H9 (cell line): ENCODE data around the gene INHBB. TPM values are rescaled to one million over a fixed set of nuclear protein-coding genes. Genes with fewer than 3 reads are reported as not detected.

Experiments
- DNase-seq: peaks from one replicate; pipeline ENCODE4 v3.0.0-alpha.2; 2017
- H2AFZ ChIP-seq: one replicate; pipeline ENCODE4 v1.6.1; 2013; ENCODE audit warnings: mild to moderate bottlenecking, low read length, control low read depth, moderate library complexity
- H2AK5ac ChIP-seq: 2 replicates; pipeline ENCODE4 v1.6.1; 2013; ENCODE audit warnings: low read length, control low read depth, mixed read lengths; ENCODE audit not compliant: insufficient read length
- H2BK120ac ChIP-seq: one replicate; pipeline ENCODE4 v1.6.1; 2013; ENCODE audit warnings: low read depth, mild to moderate bottlenecking, low read length, control low read depth, inconsistent platforms; ENCODE audit not compliant: poor library complexity, severe bottlenecking
- H2BK12ac ChIP-seq: 2 replicates; pipeline ENCODE4 v1.6.1; 2013; ENCODE audit warnings: low read length, control low read depth, mixed read lengths, low read depth; ENCODE audit not compliant: insufficient read length
- H2BK15ac ChIP-seq: 2 replicates; pipeline ENCODE4 v1.6.1; 2013; ENCODE audit warnings: low read depth, low read length, control low read depth
- H2BK20ac ChIP-seq: one replicate; pipeline ENCODE4 v1.6.1; 2013; ENCODE audit warnings: low read depth, mild to moderate bottlenecking, low read length, control low read depth, inconsistent platforms; ENCODE audit not compliant: poor library complexity, severe bottlenecking
- H2BK5ac ChIP-seq: 2 replicates; pipeline ENCODE4 v1.6.1; 2013; ENCODE audit warnings: low read length, control low read depth, mixed read lengths; ENCODE audit not compliant: insufficient read length
- H3K14ac ChIP-seq: 2 replicates; pipeline ENCODE4 v1.6.1; 2013; ENCODE audit warnings: low read length, control low read depth; ENCODE audit not compliant: insufficient read depth
- H3K18ac ChIP-seq: 2 replicates; pipeline ENCODE4 v1.6.1; 2013; ENCODE audit warnings: low read depth, mild to moderate bottlenecking, mixed read lengths, low read length, control low read depth; ENCODE audit not compliant: insufficient read length
- H3K23ac ChIP-seq: 2 replicates; pipeline ENCODE4 v1.6.1; 2013; ENCODE audit warnings: low read length, control low read depth, mixed read lengths, low read depth; ENCODE audit not compliant: insufficient read length
- H3K23me2 ChIP-seq: 2 replicates; pipeline ENCODE4 v1.6.1; 2013; ENCODE audit warnings: low read depth, mild to moderate bottlenecking, mixed read lengths, low read length, control low read depth; ENCODE audit not compliant: insufficient read length, poor library complexity, severe bottlenecking
- H3K27ac ChIP-seq: 2 replicates; pipeline ENCODE4 v1.5.1; 2013; ENCODE audit warnings: low read length, control low read depth, mixed read lengths, low read depth; ENCODE audit not compliant: insufficient read length
- H3K27me3 ChIP-seq: 2 replicates; pipeline ENCODE4 v1.6.1; 2013; ENCODE audit warnings: low read length, control low read depth, inconsistent platforms; ENCODE audit not compliant: insufficient read depth
- H3K4ac ChIP-seq: 2 replicates; pipeline ENCODE4 v1.6.1; 2013; ENCODE audit warnings: low read depth, mild to moderate bottlenecking, control low read depth, inconsistent platforms, low read length, moderate library complexity
- H3K4me1 ChIP-seq: 2 replicates; pipeline ENCODE4 v1.6.1; 2013; ENCODE audit warnings: low read length, control low read depth, inconsistent platforms; ENCODE audit not compliant: insufficient read depth
- H3K4me2 ChIP-seq: 2 replicates; pipeline ENCODE4 v1.6.1; 2013; ENCODE audit warnings: low read length, control low read depth, mixed read lengths; ENCODE audit not compliant: insufficient read length, insufficient read depth
- H3K56ac ChIP-seq: 2 replicates; pipeline ENCODE4 v1.6.1; 2013; ENCODE audit warnings: low read depth, mild to moderate bottlenecking, mixed read lengths, low read length, control low read depth; ENCODE audit not compliant: insufficient read length
- H3K79me1 ChIP-seq: 2 replicates; pipeline ENCODE4 v1.6.1; 2013; ENCODE audit warnings: low read depth, mild to moderate bottlenecking, moderate library complexity, low read length, control low read depth, inconsistent platforms; ENCODE audit not compliant: insufficient read depth, poor library complexity, severe bottlenecking
- H3K79me2 ChIP-seq: 2 replicates; pipeline ENCODE4 v1.6.1; 2013; ENCODE audit warnings: low read length, control low read depth, inconsistent platforms; ENCODE audit not compliant: insufficient read depth
- H3K9ac ChIP-seq: 2 replicates; pipeline ENCODE4 v1.6.1; 2013; ENCODE audit warnings: low read length, control low read depth, mixed read lengths; ENCODE audit not compliant: insufficient read length; ENCODE audit errors: extremely low read depth
- H3K9me3 ChIP-seq: one replicate; pipeline ENCODE4 v1.6.1; 2013; ENCODE audit warnings: low read depth, low read length, inconsistent platforms; ENCODE audit not compliant: control insufficient read depth
- H3T11ph ChIP-seq: one replicate; pipeline ENCODE4 v1.6.1; 2013; ENCODE audit warnings: mild to moderate bottlenecking, low read length, control low read depth, inconsistent platforms
- H4K20me1 ChIP-seq: one replicate; pipeline ENCODE4 v1.6.1; 2013; ENCODE audit not compliant: control insufficient read depth, insufficient read length, insufficient read depth
- H4K5ac ChIP-seq: 2 replicates; pipeline ENCODE4 v1.6.1; 2013; ENCODE audit warnings: low read depth, mild to moderate bottlenecking, mixed read lengths, low read length, control low read depth; ENCODE audit not compliant: insufficient read length
- H4K8ac ChIP-seq: replicated peaks from 2 replicates; pipeline ENCODE4 v1.6.1; 2013; ENCODE audit warnings: low read length, control low read depth, mixed read lengths, low read depth; ENCODE audit not compliant: insufficient read length
- H4K91ac ChIP-seq: 2 replicates; pipeline ENCODE4 v1.6.1; 2013; ENCODE audit warnings: low read depth, mild to moderate bottlenecking, moderate library complexity, mixed read lengths, low read length, control low read depth; ENCODE audit not compliant: insufficient read length
- H3K27ac Mint-ChIP-seq, 3 experiments: 2 replicates in 2 of 3; 3 replicates in 1 of 3; pipeline ENCODE4 v1.8.0; 2020 to 2021; ENCODE audit warnings: mixed read lengths in 3 of 3, mild to moderate bottlenecking in 1 of 3, moderate library complexity in 1 of 3
- H3K27me3 Mint-ChIP-seq: 2 replicates; pipeline ENCODE4 v1.8.0; 2021; ENCODE audit warnings: low read depth, mild to moderate bottlenecking, moderate library complexity, mixed read lengths
- H3K36me3 Mint-ChIP-seq, 3 experiments: 2 replicates in 2 of 3; 3 replicates in 1 of 3; pipeline ENCODE4 v1.8.0; 2020 to 2021; ENCODE audit warnings: low read depth in 3 of 3, mixed read lengths in 3 of 3; ENCODE audit not compliant: insufficient read depth in 1 of 3
- H3K4me1 Mint-ChIP-seq, 2 experiments: 2 replicates each; pipeline ENCODE4 v1.8.0; 2020; ENCODE audit warnings: mixed read lengths in 2 of 2
- H3K4me3 Mint-ChIP-seq, 2 experiments: 2 replicates in 1 of 2; 3 replicates in 1 of 2; pipeline ENCODE4 v1.8.0; 2020 to 2021; ENCODE audit warnings: mild to moderate bottlenecking in 2 of 2, mixed read lengths in 2 of 2, moderate library complexity in 1 of 2
- H3K9me3 Mint-ChIP-seq, 2 experiments: 2 replicates in 1 of 2; 3 replicates in 1 of 2; pipeline ENCODE4 v1.8.0; 2020; ENCODE audit warnings: mild to moderate bottlenecking in 2 of 2, mixed read lengths in 2 of 2, moderate library complexity in 1 of 2
- WGBS: extraction: QIAGEN DNeasy Blood & Tissue Kit; methylation state at CpG from one replicate; pipeline ENCODE4 v1.1.7; 2013; ENCODE audit warnings: missing lambda C conversion rate, low lambda C conversion rate, mixed read lengths; ENCODE audit not compliant: insufficient read length; ENCODE audit errors: extremely low coverage; 5-methylcytosine and 5-hydroxymethylcytosine counted together
- total RNA-seq: library from RNA; stranded (reverse); gene quantifications from 2 replicates; pipeline ENCODE4 v1.2.1, GENCODE V29; 2021
- TF ChIP-seq, protein P1 (sequence below): fragments of 200-600 bp; sonication (generic); conservative IDR thresholded peaks from 3 replicates; pipeline ENCODE4 v1.8.0; 2021; ENCODE audit warnings: antibody characterized with exemption, mild to moderate bottlenecking

The INHBB gene
- total RNA-seq, 1 experiment from 2014 or later, result 0.13 TPM

DNA sequence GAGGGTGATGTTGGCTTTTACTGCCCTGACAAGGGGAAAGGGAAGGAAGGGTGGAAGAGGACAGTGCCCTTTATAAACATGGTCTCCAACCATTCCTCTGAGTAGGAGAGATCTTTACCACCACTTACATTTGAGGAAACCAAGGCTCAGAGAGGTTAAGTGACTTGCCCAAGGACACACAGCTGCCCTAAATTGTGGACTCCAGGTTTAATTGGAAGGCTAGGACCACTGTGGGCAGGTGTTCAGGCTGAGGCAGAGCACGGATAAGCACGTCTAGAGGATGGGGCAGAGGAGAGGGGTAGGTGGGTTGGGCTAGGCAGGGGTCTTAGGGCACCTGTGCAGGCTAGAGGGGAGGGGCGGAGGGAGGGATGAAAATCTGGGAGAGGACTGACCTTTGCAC lies 32.7 kb downstream of the INHBB start:
- no peaks in the 10 kb centered on the region for H4K20me1 ChIP-seq
- Mint-ChIP-seq H3K36me3 (no peaks in the 10 kb centered on the region), H3K4me3 (no peak overlapping the region), H3K27me3 (peaks cover 87% of the 10 kb centered on the region), H3K4me1 (peaks cover 27 to 33% of the 10 kb centered on the region in 2 experiments), H3K9me3 (peaks cover 0 to 3% of the 10 kb centered on the region in 2 experiments; a peak in 2 of 5 replicates), H3K27ac (no peak overlapping the region)
- H4K91ac ChIP-seq, result no peak overlapping the region
- H2AFZ ChIP-seq, result no peak overlapping the region
- no peak overlapping the region for H2BK12ac ChIP-seq
- no peak overlapping the region for H4K5ac ChIP-seq
- H2BK20ac ChIP-seq, result no peak overlapping the region
- no peak overlapping the region for H2BK5ac ChIP-seq
- no peak overlapping the region for H2BK15ac ChIP-seq
- no peaks in the 10 kb centered on the region for H3K23me2 ChIP-seq
- no peak overlapping the region for H3K56ac ChIP-seq
- H4K8ac ChIP-seq, result no peak overlapping the region
- no peaks in the 10 kb centered on the region for H3K27me3 ChIP-seq
- H3T11ph ChIP-seq, result no peak overlapping the region
- no peak for DNase-seq
- H3K79me1 ChIP-seq, result no peaks in the 10 kb centered on the region
- TF ChIP-seq, protein P1, sequence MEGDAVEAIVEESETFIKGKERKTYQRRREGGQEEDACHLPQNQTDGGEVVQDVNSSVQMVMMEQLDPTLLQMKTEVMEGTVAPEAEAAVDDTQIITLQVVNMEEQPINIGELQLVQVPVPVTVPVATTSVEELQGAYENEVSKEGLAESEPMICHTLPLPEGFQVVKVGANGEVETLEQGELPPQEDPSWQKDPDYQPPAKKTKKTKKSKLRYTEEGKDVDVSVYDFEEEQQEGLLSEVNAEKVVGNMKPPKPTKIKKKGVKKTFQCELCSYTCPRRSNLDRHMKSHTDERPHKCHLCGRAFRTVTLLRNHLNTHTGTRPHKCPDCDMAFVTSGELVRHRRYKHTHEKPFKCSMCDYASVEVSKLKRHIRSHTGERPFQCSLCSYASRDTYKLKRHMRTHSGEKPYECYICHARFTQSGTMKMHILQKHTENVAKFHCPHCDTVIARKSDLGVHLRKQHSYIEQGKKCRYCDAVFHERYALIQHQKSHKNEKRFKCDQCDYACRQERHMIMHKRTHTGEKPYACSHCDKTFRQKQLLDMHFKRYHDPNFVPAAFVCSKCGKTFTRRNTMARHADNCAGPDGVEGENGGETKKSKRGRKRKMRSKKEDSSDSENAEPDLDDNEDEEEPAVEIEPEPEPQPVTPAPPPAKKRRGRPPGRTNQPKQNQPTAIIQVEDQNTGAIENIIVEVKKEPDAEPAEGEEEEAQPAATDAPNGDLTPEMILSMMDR, result no peak
- no peak overlapping the region for H3K18ac ChIP-seq
- H3K4me1 ChIP-seq, result peaks cover 9% of the 10 kb centered on the region
- no peak overlapping the region for H3K23ac ChIP-seq
- no peaks in the 10 kb centered on the region for H3K9me3 ChIP-seq
- H3K4me2 ChIP-seq, result no peak overlapping the region
- no peak overlapping the region for H2AK5ac ChIP-seq
- H3K79me2 ChIP-seq, result no peaks in the 10 kb centered on the region
- no peak overlapping the region for H3K14ac ChIP-seq
- H3K4ac ChIP-seq, result no peak overlapping the region
- H2BK120ac ChIP-seq, result no peak overlapping the region
- H3K27ac ChIP-seq, result no peak overlapping the region
- no peak overlapping the region for H3K9ac ChIP-seq
- WGBS, result no CpG with 5 or more reads among the region's 3 CpGs
